Measurements from ENCODE around the gene LSM10.
A peak's percentile ranks its signal among the peaks of the same experiment; 100 is the strongest.

The LSM10 gene

DNA sequence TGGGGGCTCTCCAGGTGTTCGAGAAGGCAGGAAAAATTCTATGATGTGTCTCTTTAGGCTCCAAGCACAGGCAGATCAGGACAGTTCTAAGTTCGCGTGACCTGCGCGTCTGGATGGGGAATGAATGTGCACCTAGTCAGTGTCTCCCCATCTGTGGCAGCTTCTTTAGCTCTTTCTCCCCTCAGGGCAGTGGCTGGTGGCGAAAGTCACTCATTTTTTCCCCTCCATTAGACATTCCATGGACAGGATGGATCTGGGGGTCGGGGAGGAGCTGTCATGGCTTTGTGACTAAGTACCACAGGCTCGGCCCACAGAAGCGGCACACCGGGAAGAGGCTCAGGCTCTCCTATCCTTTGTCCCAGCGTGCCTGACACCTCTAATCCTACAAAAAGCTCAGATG is 43.2 kb downstream of the LSM10 start:
- no peak for DNase-seq

GRCh38 chr1:36352910-36353878 is 44.5 kb downstream of the LSM10 start:
- no peak for DNase-seq

- DNase-seq = no peak
Measured at GRCh38 chr1:36352125-36352909, 45.4 kb downstream of the LSM10 start.

DNA sequence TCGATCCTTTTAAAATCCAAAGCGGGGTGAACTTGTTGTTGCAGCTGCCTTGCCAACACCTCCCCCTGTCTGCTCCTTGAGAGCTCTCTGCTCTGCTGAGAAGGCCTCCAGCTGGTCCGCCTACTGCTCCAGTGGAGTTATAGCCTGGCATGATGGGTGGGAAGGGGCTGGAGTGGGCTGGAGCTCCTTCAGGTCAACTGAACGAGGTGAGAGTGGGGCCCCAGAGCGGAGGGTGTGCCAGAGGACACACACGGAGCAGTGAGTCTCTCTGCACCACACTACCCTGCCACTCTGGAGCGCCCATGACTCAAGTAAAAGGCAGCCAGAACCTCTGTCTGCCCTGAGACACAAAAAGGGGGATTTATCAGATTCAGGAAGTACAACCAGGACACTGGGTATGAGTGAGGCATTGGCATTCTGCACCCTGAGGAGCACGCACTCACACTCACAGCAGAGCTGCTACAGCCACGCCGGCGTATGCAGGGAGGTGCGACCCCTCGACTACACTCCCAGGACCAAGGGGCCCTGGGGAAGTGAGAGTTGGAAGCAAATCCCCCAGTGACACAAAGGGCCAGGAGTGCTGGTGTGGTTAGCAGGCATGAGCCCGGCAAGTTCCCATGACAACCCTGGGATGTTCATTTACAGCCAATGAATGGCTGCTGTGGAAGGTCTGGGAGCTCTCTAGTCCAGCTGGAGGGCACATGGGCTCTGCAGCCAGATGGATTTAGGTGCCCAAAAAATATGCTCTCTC is 46.3 kb downstream of the LSM10 start:
- DNase-seq = peak in 17 of 58 donors; percentile 3 to 51 (median 19)

DNA sequence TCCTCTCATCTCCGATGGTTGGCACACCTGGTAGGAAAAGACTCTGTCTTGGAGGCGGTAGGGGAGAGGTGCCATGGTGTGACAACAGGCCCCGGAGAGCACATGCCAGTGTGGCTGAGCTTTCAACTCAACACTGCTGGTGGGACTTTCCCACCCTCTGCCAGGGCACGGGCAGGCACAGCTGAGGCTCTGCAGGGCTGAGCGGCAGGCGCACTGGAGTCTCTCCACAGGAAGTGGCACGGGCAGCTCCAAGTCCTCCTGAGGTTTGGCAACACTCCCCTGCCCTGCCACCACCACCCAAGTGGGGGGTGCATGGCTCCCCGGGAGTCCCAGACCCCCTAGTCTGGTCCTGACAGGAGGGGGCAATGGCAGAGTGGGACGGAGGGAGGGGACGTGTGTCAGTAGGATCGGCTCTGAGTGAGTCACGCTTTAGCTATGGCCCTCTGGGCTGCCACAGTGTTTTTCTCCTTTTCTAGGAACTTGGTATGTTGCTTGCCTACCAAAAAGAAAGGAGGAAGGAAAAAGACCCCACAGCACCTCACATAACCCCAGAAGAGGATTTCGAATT is 47.0 kb downstream of the LSM10 start:
- peak in 3 of 58 donors; percentile 12 to 53 (median 40) for DNase-seq

DNA sequence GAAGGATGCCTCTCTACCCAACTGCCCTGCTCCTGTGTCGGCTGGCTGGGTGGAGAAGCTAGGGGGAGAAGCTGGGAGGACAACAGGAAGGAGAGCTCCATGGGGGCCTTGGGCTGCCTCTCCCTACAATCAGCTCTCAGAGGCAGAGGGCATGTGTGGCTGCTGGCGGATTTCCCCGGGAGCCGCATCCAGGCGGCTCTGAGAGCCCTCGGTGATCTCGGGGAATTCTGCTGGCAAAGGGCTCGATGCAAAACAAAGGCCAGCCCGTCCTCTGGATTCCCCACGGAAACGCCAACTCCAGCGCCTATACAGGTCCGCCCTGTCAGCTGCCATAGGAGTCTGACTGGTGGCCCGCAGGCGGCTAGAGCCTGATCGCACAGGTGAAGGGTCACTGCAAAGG is 47.9 kb downstream of the LSM10 start:
- peak in 6 of 58 donors; percentile 10 to 36 (median 23) for DNase-seq

- no peak for DNase-seq
Measured at GRCh38 chr1:36349241-36349671, 48.5 kb downstream of the LSM10 start.

DNA sequence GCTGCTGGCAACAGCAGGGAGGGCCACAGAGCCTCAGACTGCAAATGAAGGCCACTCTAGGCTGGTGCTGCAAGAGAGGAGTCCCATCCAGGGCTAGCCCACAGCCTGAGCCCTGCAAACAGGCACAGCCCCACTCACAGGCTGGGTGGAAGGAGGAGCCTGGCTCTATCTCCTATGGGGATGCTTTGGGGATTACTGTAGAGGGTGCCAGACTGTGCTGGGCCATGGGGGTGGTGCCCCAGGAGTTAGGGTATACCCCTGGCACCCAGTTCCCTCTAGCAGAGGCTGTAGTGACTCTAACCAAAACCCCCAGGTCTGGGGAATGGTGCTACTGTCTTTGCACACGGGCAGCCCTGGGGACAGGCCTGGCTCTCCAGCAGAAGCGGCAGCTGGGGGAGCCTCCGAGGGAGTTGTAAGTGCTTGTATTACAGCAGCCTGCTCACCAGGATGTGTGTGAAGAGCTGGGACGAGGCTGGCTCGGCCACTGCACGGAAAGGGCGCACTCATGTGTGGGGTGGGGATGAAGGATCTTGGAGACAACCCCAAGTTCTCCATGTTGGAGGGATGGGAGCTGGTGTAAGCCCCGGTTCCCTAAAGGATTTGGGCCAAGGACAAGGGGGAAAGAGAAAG is 50.9 kb downstream of the LSM10 start:
- DNase-seq = no peak

DNA sequence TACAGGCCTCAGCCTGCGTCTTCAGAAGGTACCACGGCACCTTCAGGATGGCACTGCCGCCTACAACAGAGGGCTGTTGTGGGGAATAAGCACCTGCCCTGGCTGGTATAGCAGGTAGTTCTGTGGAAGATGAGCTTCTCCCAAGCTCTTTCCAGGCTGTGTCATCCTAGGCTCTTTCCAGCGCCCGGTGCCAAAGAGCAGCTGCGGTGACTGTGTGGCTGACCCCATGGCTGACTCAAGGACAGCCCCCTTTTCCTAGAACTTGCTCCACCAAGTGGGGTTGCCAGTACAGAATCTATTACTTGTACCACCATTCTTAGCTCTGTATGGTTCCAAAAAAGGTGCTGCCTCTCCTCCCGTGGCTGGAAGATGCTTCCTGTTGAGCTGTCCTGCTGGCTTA is 52.4 kb downstream of the LSM10 start:
- no peak for DNase-seq

DNA sequence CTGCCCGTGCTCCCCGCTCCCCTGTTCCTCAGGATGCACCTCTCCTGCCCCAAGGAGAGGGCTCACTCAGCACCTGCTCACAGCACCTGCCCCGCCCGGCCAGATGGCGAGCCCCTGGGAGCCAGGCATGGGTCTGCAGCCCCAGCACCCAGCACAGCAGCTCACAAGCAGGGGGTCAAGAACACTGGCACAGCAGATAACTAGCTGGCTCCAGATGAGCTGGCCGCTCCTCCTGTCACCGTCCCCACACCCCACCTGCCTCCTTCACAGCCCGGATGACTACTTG is 53.4 kb downstream of the LSM10 start:
- DNase-seq = no peak

GRCh38 chr1:36343651-36344394 is 53.9 kb downstream of the LSM10 start:
- no peak for DNase-seq
